SH-SY5Y (cell line): Measurements from ENCODE around the gene ITPKC.

ENCODE experiments used
- GATA2 ChIP-seq: IDR thresholded peaks from 2 replicates; pipeline ENCODE4 v1.6.1; 2011; ENCODE audit warnings: mild to moderate bottlenecking, low read depth, low read length
- GATA3 ChIP-seq: IDR thresholded peaks from 2 replicates; pipeline ENCODE4 v1.6.1; 2011; ENCODE audit warnings: low read depth, mild to moderate bottlenecking, low read length, moderate library complexity

DNA sequence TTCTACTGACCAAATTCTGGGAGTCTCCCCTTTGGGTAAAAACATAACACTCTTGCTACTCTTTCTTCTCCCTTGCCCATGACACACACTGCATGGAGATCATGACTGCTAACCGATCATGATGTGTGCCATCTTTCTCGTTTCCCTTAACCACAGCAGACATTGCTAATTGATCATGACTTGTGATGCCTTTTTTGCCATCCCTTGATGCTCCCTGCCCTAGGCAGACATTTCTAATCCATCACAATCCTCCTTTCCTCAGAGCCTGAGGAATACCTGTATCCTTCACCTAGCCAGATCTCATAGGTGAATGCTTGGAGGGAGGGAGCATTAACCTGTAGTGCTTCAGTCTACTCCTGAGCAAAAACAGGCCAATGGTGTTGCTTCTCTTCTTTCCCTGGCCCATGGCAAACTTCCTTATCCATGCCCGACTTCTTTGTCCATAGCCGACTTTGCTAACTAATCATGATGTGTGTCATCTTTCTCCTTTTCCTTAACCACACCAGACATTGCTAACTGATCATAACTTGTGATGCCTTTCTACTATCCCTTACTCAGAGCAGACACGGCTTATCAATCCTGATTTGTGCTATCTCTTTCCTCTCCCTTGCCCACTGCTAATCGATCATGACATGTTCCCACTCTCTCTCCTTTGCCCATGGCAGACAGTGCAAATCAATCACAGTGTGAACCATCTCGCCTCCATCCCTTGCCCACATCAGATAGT is 44.2 kb upstream of the ITPKC start:
- TF ChIP-seq GATA3 (no peak), GATA2 (no peak)
